Stimulated activated CD8-positive, alpha-beta memory T cell treated with anti-CD3 and anti-CD28 coated beads, Interleukin-7, amount 100 ng/mL, for 4 hours (primary cell): Measurements from ENCODE around the gene PCGF5.
"Not testable (repeated sequence)": the region's sequence is repeated elsewhere in the genome, so short reads cannot be mapped to it uniquely, and the experiment has no call there.

Source experiments
- DNase-seq, 2 donors: peaks; one replicate each; pipeline ENCODE4 v3.0.0-alpha.2; 2020; ENCODE audit warnings: low read depth in 2 of 2

The PCGF5 gene

DNA sequence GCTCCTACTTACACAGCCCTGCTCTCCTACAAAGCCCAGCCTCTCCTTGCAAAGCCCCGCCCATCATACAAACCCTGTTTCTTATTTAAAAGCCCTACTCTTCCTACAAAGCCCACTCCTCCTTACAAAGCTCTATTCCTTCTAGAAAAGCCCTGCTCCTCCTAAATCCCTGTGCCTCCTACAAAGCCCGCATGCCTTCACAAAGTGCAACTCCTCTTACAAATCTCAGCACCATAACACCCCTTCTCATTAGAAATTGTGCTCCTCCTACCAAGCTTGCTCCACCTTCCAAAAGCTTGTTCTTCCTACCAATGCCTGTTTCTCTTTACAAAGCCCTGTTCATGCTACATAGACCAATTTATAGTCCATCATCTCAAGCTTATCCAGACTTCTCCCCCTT is 66.1 kb downstream of the PCGF5 start:
- no peak for DNase-seq

DNA sequence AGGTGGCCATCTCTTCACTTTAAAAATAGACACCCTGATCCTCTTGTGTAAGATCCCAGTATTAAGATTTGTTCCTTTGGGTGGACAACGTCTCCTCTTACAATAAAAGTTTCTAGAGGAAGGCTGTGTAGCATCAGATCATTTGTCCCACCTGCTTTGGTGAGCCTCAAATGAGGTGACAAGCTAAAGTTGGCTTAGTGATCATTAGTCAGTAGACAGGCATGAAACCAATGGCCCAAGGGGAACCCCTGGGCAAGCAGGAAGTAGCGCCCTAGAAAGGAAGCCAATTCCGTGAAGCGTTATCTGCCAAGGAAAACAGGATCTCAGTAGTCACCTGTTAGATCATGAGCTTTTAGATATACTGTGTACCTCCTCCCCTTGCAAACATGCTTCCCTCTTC is 66.8 kb downstream of the PCGF5 start:
- DNase-seq, result no peak

DNA sequence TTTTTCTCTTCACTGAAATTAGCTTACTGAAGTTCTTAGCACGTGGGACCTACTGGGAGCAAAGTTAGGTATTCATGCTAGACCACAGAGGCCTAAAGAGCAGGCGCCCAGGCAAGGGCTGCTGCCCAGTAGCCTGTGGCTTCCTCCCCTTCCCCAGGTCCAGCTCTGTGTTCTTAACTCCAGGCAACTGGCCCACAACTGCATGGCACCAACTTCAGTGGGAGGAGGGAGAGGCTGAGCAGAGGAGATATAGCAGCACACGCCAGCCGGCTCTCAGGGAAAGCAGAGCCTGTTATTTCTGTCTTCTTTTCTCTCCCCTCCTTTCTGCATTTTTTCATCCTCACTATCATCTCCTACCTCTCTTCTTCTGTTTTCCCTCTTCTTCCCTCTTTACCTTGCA is 67.4 kb downstream of the PCGF5 start:
- DNase-seq, result no peak

DNA sequence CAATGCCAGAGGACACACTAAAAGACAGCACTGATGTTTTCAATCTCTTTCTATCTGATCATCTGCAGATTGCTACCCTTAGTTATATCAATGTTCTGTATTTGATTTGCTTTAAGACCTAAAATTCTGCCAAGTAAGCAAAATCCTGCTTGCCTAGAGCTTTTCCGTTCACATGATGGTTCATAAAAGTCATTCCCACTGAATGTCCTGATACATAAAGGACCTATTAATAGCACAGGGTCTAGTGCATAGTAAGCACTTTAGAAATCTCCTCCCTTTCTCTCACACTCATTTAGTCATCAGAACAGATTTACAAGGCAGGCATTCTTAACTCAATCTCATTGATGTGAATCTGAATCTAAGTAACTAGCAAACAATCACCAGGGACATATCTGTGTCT is 68.8 kb downstream of the PCGF5 start:
- no peak for DNase-seq

DNA sequence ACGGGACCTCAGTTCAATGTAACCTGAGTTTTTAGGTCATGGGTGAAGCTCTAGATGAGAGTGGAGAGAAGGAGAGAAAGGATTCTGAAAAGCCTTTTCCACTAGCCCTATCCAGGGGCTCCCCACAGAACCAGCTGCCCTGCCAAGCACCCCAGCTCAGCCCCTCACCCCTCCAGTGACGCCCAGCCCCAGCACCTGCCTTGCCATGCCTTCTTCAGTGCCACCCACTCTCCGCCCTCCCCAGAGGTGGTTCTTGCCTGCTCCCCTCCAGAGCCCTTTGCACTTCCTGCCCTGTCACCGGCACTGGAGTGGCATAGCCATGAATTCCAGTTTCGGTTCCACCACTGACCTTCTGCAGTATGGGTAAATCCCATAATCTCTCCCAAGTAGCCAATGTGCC is 70.1 kb downstream of the PCGF5 start:
- DNase-seq, result no peak

DNA sequence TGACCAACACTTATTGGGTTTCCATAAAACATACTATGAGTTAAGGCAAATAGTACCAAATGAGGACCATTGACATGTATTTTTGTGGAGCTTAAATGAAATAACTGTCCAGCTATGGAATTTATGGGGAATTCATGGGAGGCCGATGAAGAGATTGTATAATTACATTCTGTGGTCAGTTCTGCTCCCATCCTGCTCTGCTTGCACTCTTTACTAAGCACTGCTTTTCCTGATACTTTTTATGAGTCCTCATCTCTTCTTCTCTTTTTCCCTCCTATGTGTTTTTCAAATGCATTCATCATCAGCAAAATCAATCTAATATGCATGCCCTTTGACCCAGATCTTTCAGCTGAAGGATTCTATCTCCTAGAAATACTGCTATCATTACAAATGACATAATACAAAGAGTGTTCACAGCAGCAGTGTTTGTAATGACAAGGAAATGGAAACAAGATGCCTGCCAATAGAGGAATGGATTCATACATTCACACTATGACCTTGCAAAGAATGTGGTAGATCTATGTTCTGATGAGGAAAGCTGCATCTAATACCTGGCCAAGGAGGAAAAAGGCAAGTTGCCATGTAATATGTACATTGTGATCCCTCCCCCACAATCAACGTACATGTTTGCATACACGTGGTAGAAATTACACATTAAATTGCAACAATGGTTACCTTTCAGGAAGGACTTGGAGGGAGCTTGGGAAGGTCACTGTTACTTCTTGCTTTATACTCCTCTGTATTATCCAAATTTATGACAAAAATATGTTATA is 73.9 kb downstream of the PCGF5 start:
- DNase-seq, result no peak

DNA sequence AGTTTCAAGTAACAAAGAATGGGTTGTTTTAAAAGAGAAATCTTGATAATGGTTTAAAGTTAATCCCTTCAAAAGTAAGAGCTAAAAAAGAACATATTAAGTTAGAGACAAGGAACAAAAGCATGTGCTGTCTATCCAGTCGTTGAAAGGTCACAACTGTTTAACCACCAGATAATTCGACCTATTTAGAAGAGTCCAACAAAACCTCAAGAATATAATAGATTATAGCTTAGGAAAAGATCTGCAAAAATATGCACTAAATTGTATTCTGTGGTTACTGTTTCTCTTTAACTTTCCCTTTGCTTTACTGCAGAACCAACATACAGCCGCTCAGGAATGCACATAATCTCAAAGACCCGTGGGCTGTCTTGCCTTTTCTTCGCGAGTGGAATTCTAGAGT is 74.9 kb downstream of the PCGF5 start:
- no peak for DNase-seq

DNA sequence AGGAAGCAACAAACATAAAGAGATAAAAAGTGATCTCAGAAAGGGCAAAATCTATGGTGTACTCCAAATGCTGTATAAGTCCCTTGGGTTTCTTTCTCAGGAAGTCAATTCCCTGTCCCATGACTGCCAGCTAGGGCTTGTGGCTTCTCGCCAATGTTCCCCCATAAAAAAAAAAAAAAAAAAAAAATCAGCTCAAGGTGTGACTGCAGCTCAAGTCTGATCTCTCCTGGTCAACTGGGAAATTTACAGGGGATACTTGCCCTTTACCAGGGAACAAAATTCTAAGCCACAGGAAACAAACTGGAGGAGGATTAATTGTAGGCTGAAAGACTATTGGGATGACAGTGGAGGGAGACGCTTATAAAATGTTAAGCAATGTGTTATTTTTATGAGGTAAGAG is 76.0 kb downstream of the PCGF5 start:
- DNase-seq, result no peak

DNA sequence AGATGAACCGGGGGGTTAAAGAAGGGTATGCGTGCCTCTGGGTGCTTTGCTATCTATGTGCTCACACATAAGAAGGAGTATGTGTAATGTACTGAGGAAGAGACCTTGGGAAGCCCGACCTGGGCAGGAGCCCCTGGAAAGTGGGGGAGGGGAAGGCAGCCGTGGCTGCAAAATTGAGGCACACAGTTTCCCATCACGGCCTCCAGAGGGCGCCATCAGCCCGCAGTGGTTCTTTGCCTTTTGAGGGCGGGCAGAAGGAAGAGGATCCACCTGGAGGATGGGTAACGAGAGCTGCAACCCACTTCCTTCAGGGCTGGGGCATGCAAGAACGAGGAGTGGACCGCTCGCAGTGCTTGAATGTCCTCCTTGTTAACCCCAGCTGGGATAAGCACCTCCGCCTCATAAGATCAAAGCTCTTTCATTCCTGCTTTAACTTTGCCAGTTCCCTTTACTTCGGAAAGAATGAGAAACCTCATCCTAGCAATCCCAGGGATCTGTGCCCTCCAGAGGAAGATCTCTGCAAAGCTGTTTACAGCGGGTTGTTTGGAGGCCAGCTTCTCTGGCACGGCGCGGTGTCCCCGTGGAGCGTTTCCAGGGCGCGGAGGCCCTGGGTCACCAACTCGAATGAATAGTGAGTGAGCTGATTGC is 77.9 kb downstream of the PCGF5 start:
- peak; percentile 53 to 58 for DNase-seq

DNA sequence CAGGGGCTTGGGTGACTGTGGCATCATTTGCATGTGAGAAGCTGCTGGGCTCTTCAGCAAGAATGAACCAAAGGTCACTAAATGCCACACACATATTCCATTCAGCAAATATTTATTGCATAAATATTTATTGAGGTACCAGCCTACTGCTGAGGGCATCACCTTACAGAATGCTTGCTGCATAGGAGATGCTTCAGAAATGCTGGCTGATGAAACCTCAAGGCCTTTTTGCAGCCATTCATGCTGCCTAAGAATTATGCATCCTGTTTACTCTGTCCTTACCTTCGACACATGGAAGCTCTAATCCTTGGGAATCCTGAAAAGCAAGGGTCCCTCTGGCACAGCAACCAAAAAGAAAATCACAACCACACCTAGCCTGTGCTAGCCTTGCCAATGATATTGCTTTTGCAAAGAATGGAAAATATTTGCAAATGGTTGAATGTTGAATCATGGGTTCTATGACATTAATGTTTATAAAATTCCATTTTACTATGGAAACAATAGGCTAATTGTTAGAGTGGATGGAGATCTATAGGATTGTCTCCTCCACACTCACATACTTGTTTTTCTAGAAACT is 79.6 kb downstream of the PCGF5 start:
- DNase-seq, result no peak

DNA sequence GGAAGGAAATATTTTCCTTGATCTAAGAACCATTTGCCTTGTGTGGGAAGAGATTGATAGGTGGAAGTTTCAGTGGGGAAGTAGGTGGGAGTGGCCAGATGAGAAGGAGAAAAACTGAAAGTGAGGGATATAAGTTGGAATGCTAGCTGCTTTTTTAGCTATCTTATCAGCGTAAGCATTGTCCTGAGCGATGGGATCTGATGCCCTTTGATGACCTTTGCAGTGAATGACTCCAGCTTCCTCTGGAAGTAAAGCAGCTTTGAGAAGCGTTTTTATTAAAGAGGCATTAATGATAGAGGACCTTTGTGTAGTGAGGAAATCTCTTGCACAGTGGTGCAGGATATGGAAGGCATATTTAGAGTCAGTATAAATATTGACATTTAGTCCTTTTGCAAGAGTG is 82.5 kb downstream of the PCGF5 start:
- not testable (repeated sequence) for DNase-seq

DNA sequence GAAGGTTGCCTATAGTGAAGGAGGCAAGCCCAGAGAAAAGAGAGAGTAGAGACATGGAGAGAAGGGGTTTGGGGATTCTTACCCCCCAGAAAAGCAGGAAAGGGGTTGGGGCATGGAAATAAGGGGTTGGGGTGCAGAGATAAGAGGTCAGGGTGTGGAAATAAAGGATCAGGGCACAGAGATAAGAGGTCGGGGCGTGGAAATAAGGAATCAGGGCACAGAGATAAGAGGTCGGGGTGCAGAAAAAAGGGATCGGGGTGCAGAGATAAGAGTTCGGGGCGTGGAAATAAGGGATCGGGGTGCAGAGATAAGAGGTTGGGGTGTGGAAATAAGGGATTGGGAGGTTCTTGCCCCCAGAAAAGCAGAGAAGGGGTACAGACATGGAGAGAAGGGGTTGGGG is 85.5 kb downstream of the PCGF5 start:
- DNase-seq, result not testable (repeated sequence)

DNA sequence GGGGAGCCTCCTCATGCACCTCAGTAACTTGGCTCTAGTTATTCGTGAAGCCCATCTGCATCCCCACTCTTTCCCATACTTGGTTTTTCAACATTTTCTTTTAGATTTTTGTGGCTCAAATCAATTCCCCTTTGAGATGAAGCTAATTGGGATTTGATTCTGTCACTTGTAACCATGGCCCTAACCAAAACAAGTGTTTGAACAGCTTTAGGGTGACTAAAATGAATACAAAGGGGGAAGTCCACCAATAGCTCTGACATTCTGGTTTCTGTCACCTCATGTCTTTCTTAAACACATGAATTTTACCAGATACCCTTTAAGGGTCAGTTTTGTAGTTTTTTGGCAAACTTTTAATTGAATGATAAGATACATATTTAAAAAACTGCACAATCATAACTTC is 87.0 kb downstream of the PCGF5 start:
- DNase-seq, result no peak

DNA sequence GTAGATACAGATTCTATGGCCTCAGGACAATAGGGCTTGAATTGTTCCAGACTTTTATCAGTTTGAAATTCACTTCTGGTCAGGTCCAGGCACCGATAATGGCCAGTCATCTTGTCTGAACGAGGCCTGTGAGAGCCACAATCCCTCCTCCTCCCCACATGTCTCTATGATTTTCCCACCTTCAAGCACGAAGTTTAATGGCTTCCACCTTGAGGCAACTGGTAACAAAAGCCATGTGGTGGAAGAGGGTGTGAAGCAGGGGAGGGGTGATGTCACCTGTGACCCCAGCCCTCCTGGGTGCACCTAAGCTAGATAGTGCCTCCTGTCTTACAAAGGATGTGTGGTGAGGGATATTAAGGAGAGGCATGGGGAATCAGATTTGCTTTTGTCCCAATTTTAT is 89.2 kb downstream of the PCGF5 start:
- no peak for DNase-seq

DNA sequence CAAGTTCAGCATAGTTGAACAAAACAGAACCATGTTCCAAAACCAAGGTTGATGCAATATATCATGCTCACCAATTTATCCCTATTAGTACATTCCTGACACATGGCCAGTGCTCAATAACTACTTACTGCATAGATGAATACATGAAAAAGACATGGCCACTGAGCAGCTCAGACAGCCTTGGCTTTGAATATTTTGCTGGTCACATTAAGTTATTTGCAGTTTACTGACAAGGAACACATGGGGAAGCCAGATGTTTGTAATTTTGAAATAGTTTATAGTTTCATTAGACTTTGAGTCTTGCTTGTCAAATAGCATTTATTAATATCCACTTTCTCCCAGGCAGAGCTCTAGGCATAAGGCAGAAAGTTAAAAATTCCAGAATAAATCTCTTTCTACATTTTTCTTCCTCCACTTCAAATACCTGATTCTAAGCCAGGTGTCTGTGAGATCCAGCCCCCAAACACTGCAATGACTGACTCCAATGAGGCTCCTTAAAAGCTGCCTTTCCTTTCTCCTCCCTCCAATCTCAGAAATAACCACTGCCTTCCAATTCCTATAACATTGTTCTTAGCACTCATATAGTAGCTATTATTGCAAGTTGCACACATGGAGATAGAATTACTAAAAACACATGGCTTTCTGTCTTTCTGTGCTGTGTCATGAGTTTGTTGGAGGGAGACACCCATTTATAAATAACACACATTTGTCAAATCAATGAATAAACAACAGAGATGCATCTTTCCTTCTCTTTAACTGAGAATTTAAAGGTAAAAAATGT is 91.3 kb downstream of the PCGF5 start:
- no peak for DNase-seq

DNA sequence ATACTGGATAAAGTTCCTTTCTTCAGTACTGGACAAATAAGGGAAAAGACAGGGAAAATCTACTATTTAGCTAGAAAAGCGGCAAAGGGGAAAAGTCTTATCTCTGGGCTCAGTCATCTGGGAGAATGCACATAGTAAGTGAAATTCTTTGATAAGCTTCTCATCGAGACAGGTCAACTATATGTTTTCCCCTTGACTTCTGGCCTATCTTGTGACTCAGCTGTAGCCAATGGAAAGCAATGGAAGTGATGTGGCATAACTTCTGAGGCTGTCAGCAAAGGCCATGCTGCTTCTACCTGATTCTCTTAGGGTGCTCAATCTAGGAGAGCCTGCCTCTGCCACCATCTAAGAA is 91.9 kb downstream of the PCGF5 start:
- DNase-seq, result no peak

DNA sequence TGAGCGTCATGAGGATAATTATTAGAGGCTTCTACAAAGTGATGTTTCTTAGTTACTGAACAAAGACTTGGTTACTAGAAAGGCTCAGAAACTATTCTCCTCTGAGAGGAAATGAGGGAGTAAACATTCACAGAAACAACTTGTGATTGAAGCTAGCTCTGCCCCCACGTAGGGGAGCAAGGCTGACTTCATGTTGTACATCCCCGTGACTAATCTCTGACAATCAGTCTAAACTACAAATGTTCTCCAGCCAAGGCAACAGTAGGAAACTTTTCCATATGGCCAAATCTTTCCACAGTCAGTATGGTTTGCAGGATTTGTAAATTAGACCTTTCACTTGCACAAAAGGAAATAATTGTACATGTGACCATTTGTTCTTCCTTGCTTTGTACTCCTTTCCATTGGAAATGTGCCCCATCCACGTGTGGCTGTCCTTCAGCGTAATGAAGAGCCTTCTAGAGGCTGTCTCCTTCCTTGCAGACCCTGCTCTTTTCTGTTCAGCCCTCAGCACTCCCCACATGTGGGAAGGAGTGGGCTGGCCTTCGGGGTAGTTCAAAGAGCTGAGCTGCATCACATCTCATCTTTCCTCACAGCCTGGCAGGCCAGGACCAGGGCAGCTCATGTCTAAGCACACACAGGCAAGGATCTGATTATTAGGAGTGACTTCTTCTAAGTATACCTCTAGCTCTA is 93.5 kb downstream of the PCGF5 start:
- no peak for DNase-seq

DNA sequence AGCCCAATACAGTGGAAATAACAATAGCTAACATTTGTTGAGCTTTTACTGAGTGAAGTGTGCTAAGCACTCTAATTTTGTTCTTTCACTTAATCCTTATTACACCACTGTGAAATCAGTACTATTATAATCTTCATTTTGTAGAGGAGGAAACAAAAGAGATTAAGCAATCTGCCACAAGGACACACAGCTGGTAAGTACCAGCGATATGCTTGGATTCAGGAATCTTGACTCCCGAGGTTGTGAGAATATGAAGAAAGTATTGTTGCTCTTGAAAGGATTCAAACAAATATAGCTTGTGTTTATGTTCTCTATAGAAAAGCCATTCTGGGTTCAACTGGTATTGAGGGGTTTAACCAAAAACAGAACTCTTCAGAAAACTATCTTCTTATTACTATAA is 96.0 kb downstream of the PCGF5 start:
- DNase-seq, result no peak

DNA sequence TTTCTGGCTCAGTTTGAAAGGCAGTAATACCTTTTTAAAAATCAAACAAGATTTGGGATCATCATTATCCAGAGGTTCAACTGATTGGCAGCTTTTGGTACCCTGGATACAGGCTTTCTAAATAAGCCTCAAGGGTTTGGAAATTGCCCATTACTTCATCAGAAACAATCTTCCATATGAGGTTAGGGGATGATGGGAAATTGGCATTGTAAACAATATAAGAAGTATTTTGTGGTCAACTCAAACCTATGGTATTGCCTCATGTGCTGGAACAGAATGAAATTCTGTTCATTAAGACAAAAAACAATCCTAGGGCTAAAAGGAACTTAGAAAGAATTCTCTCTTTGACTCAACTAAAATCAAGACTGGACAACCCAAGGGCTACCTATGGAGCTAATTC is 97.1 kb downstream of the PCGF5 start:
- no peak for DNase-seq

DNA sequence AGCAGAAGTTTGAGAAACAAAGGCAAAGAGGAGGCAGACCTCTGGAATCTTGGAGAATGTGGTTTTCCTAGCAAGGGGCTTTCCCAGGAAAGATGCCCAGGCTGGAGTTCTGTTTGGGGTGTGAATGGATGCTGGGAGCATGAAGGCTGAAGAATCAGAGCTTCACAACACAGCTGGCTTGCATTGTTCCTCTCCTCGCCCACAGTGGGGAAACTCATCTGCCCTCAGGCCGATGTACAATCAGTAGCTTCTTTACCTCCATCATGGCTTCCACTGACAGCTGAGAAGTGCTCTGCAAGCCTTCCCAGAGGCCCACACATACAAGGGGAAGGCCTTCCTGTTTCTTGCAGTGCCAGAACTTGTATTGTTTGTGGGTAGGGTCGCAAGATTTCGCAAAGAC is 98.9 kb downstream of the PCGF5 start:
- DNase-seq, result no peak

DNA sequence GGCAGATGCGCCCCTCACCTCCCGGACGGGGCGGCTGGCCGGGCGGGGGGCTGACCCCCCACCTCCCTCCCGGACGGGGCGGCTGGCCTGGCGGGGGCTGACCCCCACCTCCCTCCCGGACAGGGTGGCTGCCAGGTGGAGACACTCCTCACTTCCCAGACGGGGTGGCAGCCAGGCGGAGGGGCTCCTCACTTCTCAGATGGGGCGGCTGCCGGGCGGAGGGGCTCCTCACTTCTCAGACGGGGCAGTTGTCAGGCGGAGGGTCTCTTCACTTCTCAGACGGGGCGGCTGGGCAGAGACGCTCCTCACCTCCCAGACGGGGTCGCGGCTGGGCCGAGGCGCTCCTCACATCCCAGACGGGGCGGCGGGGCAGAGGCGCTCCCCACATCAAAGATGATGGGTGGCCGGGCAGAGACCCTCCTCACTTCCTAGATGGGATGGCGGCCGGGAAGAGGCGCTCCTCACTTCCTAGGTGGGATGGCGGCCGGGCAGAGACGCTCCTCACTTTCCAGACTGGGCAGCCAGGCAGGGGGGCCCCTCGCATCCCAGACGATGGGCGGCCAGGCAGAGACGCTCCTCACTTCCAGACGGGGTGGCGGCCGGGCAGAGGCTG is 102.9 kb downstream of the PCGF5 start:
- not testable (repeated sequence) for DNase-seq
